HFFc6 (cell line): ENCODE results near the gene PLPPR2. TPM values are rescaled to one million over a fixed set of nuclear protein-coding genes. Genes with fewer than 3 reads are reported as not detected.

Experiments
- DNase-seq: peaks from one replicate; pipeline ENCODE4 v3.0.0-alpha.2; 2018
- H3K27ac Mint-ChIP-seq: 2 replicates; pipeline ENCODE4 v1.8.0; 2020; ENCODE audit warnings: mild to moderate bottlenecking, mixed read lengths
- H3K27me3 Mint-ChIP-seq: 2 replicates; pipeline ENCODE4 v1.8.0; 2021; ENCODE audit warnings: mild to moderate bottlenecking, moderate library complexity, mixed read lengths; ENCODE audit not compliant: insufficient read depth
- H3K36me3 Mint-ChIP-seq: 2 replicates; pipeline ENCODE4 v1.8.0; 2021; ENCODE audit warnings: low read depth, mixed read lengths
- H3K4me1 Mint-ChIP-seq: 2 replicates; pipeline ENCODE4 v1.8.0; 2020; ENCODE audit warnings: low read depth, mixed read lengths
- H3K4me3 Mint-ChIP-seq: 2 replicates; pipeline ENCODE4 v1.8.0; 2020; ENCODE audit warnings: mild to moderate bottlenecking, moderate library complexity, mixed read lengths
- H3K9me3 Mint-ChIP-seq: 2 replicates; pipeline ENCODE4 v1.8.0; 2020; ENCODE audit warnings: mild to moderate bottlenecking, mixed read lengths
- CTCF ChIP-seq: fragments of 200-600 bp; sonication (generic); IDR thresholded peaks from 2 replicates; pipeline ENCODE4 v1.5.0; 2021; ENCODE audit warnings: antibody characterized with exemption, mild to moderate bottlenecking
- total RNA-seq, 6 experiments: library from RNA; stranded (reverse); fragmentation: NEBNext Ultra II Directional; extraction: Animal tissue kit (Norgen Biotek cat#: 25700); gene quantifications; 2 replicates in 1 of 6; 3 replicates in 5 of 6; pipeline ENCODE4 v1.2.3, GENCODE V29; 2021

The PLPPR2 gene
- total RNA-seq, 6 experiments from 2014 or later = 52.4 to 82.2 (median 59.7) TPM

DNA sequence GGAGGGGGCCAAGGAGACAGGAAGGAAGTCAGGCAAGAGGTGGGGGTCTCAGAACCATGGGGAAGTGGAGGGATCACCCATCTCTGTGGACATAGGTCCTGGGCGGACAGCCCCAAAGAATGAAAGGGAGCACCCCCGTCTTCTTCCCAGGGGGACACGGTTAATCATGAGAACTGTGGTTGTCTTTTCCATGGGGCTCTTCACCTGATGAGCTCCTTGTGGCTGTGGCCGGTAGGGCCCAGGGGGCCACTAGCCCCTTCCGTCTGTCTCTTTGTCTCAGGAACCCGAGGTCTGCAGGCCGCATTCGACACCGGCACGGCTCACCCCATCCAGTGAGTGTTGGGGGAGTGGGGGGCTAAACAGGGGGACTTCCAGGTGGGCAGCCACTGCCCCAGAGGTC, 8.6 kb downstream of the PLPPR2 start:
- no peaks in the 10 kb centered on the region; the same call in 1 of the 2 replicates for H3K27me3 Mint-ChIP-seq
- no peak overlapping the region for H3K27ac Mint-ChIP-seq
- no peaks in the 10 kb centered on the region for H3K4me1 Mint-ChIP-seq
- no peaks in the 10 kb centered on the region; the same call in 1 of the 2 replicates for H3K36me3 Mint-ChIP-seq
- TF ChIP-seq CTCF = no peak
- no peaks in the 10 kb centered on the region for H3K9me3 Mint-ChIP-seq
- no peak for DNase-seq
- no peak overlapping the region for H3K4me3 Mint-ChIP-seq

GRCh38 chr19:11364296-11364904, 9.2 kb downstream of the PLPPR2 start:
- H3K36me3 Mint-ChIP-seq = no peaks in the 10 kb centered on the region; the same call in 1 of the 2 replicates
- TF ChIP-seq CTCF = no peak
- H3K27ac Mint-ChIP-seq = no peak overlapping the region
- no peaks in the 10 kb centered on the region for H3K9me3 Mint-ChIP-seq
- H3K4me1 Mint-ChIP-seq = no peaks in the 10 kb centered on the region
- H3K27me3 Mint-ChIP-seq = no peaks in the 10 kb centered on the region; the same call in 1 of the 2 replicates
- no peak overlapping the region for H3K4me3 Mint-ChIP-seq
- DNase-seq = no peak

- no peaks in the 10 kb centered on the region for H3K9me3 Mint-ChIP-seq
- TF ChIP-seq CTCF = no peak
- no peaks in the 10 kb centered on the region for H3K4me1 Mint-ChIP-seq
- H3K36me3 Mint-ChIP-seq = no peaks in the 10 kb centered on the region; the same call in 1 of the 2 replicates
- H3K27ac Mint-ChIP-seq = no peak overlapping the region
- no peak for DNase-seq
- H3K27me3 Mint-ChIP-seq = no peaks in the 10 kb centered on the region; the same call in 1 of the 2 replicates
- no peak overlapping the region for H3K4me3 Mint-ChIP-seq
Measured at GRCh38 chr19:11364935-11365334, 9.7 kb downstream of the PLPPR2 start.

- H3K27me3 Mint-ChIP-seq = no peaks in the 10 kb centered on the region; the same call in 1 of the 2 replicates
- no peak overlapping the region for H3K27ac Mint-ChIP-seq
- no peak for TF ChIP-seq CTCF
- no peaks in the 10 kb centered on the region for H3K4me1 Mint-ChIP-seq
- DNase-seq = no peak
- no peaks in the 10 kb centered on the region; the same call in none of the 2 replicates for H3K36me3 Mint-ChIP-seq
- H3K4me3 Mint-ChIP-seq = no peak overlapping the region
- no peaks in the 10 kb centered on the region for H3K9me3 Mint-ChIP-seq
Measured at GRCh38 chr19:11365557-11366117, 10.4 kb downstream of the PLPPR2 start.

DNA sequence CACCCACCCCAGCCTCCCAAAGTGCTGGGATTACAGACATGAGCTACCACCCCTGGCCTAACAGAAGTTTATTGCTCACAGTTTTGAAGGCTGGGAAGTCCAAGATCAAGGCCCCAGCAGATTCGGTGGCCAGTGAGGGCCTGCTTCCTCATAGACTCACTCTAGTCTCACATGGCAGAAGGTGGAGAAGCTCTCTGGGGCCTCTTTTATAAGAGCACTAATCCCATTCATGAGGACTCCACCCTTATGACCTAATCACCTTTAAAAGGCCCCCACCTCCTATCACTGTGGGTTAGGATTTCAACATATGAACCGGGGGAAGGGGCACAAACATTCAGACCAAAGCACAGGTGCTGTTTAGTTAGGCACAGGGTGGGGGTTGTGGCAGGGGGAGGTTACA, 12.3 kb downstream of the PLPPR2 start:
- no peaks in the 10 kb centered on the region; the same call in 1 of the 2 replicates for H3K27me3 Mint-ChIP-seq
- H3K9me3 Mint-ChIP-seq = no peaks in the 10 kb centered on the region
- H3K27ac Mint-ChIP-seq = no peak overlapping the region
- no peaks in the 10 kb centered on the region; the same call in none of the 2 replicates for H3K36me3 Mint-ChIP-seq
- H3K4me3 Mint-ChIP-seq = no peak overlapping the region
- TF ChIP-seq CTCF = no peak
- DNase-seq = no peak
- no peaks in the 10 kb centered on the region for H3K4me1 Mint-ChIP-seq
